Pons (tissue), 1 donor: ENCODE data around the gene CLCA4.
A peak's percentile ranks its signal among the peaks of the same experiment; 100 is the strongest.
"Not testable (repeated sequence)": the region's sequence is repeated elsewhere in the genome, so short reads cannot be mapped to it uniquely, and the experiment has no call there.

Experiments
- DNase-seq: peaks from one replicate; pipeline ENCODE4 v3.0.0-alpha.2; 2016; ENCODE audit warnings: low spot score

The CLCA4 gene

GRCh38 chr1:86546787-86547221 is at the start of gene CLCA4:
Gene CLCA4 (plus strand): TSS chr1:86547078. CDS start chr1:86547120, 42 bp downstream.
- DNase-seq: peak; percentile 98

GRCh38 chr1:86498281-86498680 is 48.6 kb upstream of the CLCA4 start:
- DNase-seq: no peak

GRCh38 chr1:86499987-86500593 is 46.8 kb upstream of the CLCA4 start:
- no peak for DNase-seq

GRCh38 chr1:86500714-86501113 is 46.2 kb upstream of the CLCA4 start:
- no peak for DNase-seq

GRCh38 chr1:86502125-86502646 is 44.7 kb upstream of the CLCA4 start:
- DNase-seq: not testable (repeated sequence)

- DNase-seq: no peak
Observed at GRCh38 chr1:86502721-86503405, 44.0 kb upstream of the CLCA4 start.

GRCh38 chr1:86503406-86504136 is 43.3 kb upstream of the CLCA4 start:
- no peak for DNase-seq

- DNase-seq: no peak
Observed at GRCh38 chr1:86504137-86504479, 42.8 kb upstream of the CLCA4 start.

GRCh38 chr1:86504895-86505563 is 41.8 kb upstream of the CLCA4 start:
- DNase-seq: no peak

- DNase-seq: no peak
Observed at GRCh38 chr1:86505564-86505902, 41.3 kb upstream of the CLCA4 start.

- DNase-seq: no peak
Observed at GRCh38 chr1:86507935-86508582, 38.8 kb upstream of the CLCA4 start.

GRCh38 chr1:86508583-86508969 is 38.3 kb upstream of the CLCA4 start:
- no peak for DNase-seq

GRCh38 chr1:86515597-86515996 is 31.3 kb upstream of the CLCA4 start:
- peak; percentile 76 for DNase-seq

- DNase-seq: no peak
Observed at GRCh38 chr1:86516335-86516734, 30.5 kb upstream of the CLCA4 start.

GRCh38 chr1:86517336-86517735 is 29.5 kb upstream of the CLCA4 start:
- no peak for DNase-seq

- no peak for DNase-seq
Observed at GRCh38 chr1:86520789-86521521, 25.9 kb upstream of the CLCA4 start.

- DNase-seq: no peak
Observed at GRCh38 chr1:86521522-86521891, 25.4 kb upstream of the CLCA4 start.

GRCh38 chr1:86522240-86522639 is 24.6 kb upstream of the CLCA4 start:
- no peak for DNase-seq

- no peak for DNase-seq
Observed at GRCh38 chr1:86523670-86524354, 23.1 kb upstream of the CLCA4 start.

GRCh38 chr1:86527306-86527705 is 19.6 kb upstream of the CLCA4 start:
- DNase-seq: no peak
